ENCODE measurements around the gene RET.

The RET gene

GRCh38 chr10:43134126-43134905 lies 57.4 kb downstream of the RET start:
- DNase-seq (ENCODE audit: low read depth): no peak
- TF ChIP-seq, protein P1, sequence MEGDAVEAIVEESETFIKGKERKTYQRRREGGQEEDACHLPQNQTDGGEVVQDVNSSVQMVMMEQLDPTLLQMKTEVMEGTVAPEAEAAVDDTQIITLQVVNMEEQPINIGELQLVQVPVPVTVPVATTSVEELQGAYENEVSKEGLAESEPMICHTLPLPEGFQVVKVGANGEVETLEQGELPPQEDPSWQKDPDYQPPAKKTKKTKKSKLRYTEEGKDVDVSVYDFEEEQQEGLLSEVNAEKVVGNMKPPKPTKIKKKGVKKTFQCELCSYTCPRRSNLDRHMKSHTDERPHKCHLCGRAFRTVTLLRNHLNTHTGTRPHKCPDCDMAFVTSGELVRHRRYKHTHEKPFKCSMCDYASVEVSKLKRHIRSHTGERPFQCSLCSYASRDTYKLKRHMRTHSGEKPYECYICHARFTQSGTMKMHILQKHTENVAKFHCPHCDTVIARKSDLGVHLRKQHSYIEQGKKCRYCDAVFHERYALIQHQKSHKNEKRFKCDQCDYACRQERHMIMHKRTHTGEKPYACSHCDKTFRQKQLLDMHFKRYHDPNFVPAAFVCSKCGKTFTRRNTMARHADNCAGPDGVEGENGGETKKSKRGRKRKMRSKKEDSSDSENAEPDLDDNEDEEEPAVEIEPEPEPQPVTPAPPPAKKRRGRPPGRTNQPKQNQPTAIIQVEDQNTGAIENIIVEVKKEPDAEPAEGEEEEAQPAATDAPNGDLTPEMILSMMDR (IDR thresholded peaks at IDR 0.05; ENCODE audit: low read depth, low read length, missing control alignments): no peak
- H3K4me3 ChIP-seq (ENCODE audit: low read depth, low read length): no peak overlapping the region

DNA sequence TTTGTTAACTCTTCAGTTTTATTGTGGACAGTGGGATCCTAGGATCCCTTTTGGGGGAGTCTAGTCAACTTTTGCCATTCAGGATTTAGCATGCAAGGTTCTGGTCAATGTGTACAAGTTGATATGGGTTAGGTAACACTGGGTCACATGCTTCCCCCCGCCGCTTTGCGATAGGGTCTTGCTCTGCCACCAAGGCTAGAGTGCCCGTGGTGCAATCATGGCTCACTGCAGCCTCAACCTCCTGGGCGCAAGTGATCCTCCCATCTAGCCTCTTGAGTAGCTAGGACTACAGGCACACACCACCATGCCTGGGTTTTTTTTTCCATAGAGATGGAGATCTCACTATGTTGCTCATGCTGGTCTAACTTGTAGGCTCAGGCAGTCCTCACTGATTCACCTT lies 58.2 kb downstream of the RET start:
- no peak for DNase-seq (ENCODE audit: low read depth)
- TF ChIP-seq, protein P1 (IDR thresholded peaks at IDR 0.05; ENCODE audit: low read depth, low read length, missing control alignments): no peak
- no peak overlapping the region for H3K4me3 ChIP-seq (ENCODE audit: low read depth, low read length)

DNA sequence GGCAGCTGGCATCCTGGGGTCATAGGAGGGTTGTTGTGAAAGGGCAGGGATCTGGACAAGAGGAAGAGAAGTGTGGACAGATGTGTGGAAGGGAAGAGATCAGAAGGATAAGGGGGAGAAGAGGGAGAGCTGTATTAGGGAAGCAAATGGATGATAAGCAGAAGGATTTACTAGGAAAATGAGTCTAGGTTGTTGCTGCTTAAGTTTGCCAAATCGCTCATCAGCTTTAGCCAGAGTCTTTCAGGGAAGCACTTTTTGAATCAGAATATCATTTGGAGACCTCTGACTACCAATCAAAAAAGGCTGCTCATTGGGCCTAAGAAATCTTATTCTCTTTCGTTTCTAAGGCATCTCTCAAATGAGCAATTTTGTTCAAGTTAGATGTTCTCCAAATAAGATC lies 58.8 kb downstream of the RET start:
- H3K4me3 ChIP-seq (ENCODE audit: low read depth, low read length): no peak overlapping the region
- TF ChIP-seq, protein P1 (IDR thresholded peaks at IDR 0.05; ENCODE audit: low read depth, low read length, missing control alignments): no peak
- no peak for DNase-seq (ENCODE audit: low read depth)

DNA sequence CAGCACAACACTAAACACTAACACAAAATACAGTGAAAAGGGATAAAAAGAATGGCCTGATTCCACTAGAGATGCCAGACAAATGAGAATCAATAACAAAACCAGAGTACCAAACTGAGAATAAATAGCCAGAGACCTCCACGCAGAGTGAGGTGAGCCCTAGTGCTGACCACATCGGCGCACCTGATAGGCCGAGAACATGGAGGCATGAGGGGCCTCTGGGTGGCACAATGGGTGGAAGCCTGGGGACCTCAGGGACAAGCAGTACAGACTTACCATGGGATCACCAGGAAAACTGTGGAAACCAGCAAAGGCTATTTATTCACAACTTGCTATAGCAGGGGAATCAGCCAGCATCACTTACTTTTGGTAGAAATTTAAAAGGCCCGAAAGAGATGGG lies 59.6 kb downstream of the RET start:
- no peak overlapping the region for H3K4me3 ChIP-seq (ENCODE audit: low read depth, low read length)
- TF ChIP-seq, protein P1 (IDR thresholded peaks at IDR 0.05; ENCODE audit: low read depth, low read length, missing control alignments): no peak
- no peak for DNase-seq (ENCODE audit: low read depth)

DNA sequence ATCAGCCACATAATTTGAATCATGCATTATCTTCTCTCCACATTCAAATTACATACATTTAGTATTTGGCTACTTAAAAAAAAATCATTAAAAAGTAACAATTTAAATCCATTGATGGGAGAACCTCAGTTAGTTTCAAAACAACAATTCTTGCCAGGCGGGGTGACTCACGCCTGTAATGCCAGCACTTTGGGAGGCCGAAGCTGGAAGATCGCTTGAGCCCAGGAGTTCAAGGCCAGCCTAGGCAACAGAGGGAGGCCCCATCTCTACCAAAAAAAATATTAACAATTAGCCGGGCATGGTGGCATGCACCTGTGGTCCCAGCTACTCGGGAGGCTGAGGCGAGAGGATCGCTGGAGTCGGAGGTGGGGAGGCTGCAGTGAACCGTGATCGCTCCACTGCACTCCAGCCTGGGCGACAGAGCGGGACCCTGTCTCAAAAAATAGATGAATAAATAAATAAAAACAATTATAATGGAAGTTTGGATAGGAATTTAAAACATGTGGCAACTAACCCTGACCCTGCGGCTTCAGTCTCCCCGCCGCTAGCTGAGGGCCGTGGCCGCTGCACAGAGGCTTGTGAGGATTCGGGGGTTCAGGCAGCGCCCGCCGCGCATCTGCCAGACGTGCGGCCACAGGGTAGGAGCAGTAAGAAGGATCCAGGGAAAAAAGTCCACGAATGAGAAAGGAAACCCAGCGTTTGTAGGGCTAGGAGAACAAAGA lies 60.3 kb downstream of the RET start:
- peak overlapping the region; percentile 94 for H3K4me3 ChIP-seq (ENCODE audit: low read depth, low read length)
- no peak for DNase-seq (ENCODE audit: low read depth)
- TF ChIP-seq, protein P1 (IDR thresholded peaks at IDR 0.05; ENCODE audit: low read depth, low read length, missing control alignments): no peak

- peak overlapping the region; percentile 94 for H3K4me3 ChIP-seq (ENCODE audit: low read depth, low read length)
- DNase-seq (ENCODE audit: low read depth): no peak
- TF ChIP-seq, protein P1 (IDR thresholded peaks at IDR 0.05; ENCODE audit: low read depth, low read length, missing control alignments): no peak
These were observed 60.8 kb downstream of the RET start for GRCh38 chr10:43137717-43138020.

Measured in GM12864 (cell line).